Stimulated activated effector memory CD8-positive, alpha-beta T cell treated with anti-CD3 and anti-CD28 coated beads, Interleukin-12 subunit alpha, Interleukin-12 subunit beta, amount 100 ng/mL, for 72 hours (primary cell): ENCODE measurements around the gene RPS6KA4.

Experiments used
- ATAC-seq: fragments of 150-1000 bp; cut with Tn5 transposase; 2 replicates; pipeline ENCODE4 v1.10.0; 2021
- DNase-seq, 2 donors: peaks; one replicate each; pipeline ENCODE4 v3.0.0; 2021 to 2022; ENCODE audit warnings: low spot score in 2 of 2
- H3K27ac Mint-ChIP-seq: one replicate; pipeline ENCODE4 v1.8.0; 2022; ENCODE audit warnings: mild to moderate bottlenecking, mixed read lengths
- H3K36me3 Mint-ChIP-seq: one replicate; pipeline ENCODE4 v1.8.0; 2022; ENCODE audit warnings: mild to moderate bottlenecking, mixed read lengths
- H3K4me1 Mint-ChIP-seq: one replicate; pipeline ENCODE4 v1.8.0; 2022; ENCODE audit warnings: mixed read lengths
- H3K4me3 Mint-ChIP-seq: one replicate; pipeline ENCODE4 v1.8.0; 2022; ENCODE audit warnings: mild to moderate bottlenecking, mixed read lengths
- H3K9me3 Mint-ChIP-seq: one replicate; pipeline ENCODE4 v1.8.0; 2022; ENCODE audit warnings: mixed read lengths

Gene RPS6KA4

DNA sequence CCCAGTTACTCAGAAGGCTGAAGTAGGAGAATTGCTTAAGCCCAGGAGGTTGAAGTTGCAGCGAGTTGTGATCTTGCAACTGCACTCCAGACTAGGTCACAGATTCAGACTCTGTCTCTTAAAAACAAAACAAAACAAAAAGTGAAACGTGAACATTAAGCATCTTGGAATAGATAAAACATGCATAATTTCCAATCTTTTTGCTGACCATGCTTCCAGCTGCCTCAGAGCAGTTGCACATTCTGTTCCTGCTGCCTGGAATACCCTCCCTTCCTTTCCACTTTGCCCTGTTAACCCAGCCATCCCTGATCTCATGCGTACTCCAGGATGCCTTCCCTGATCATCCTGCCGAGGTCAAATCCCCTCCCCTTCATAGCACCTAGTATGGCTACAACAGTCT, 19.7 kb upstream of the RPS6KA4 start:
- H3K27ac Mint-ChIP-seq = peak overlapping the region; percentile 83
- H3K36me3 Mint-ChIP-seq = peaks cover 64% of the 10 kb centered on the region
- H3K9me3 Mint-ChIP-seq = no peaks in the 10 kb centered on the region
- DNase-seq (no peak), ATAC-seq (no peak)
- H3K4me3 Mint-ChIP-seq = peak overlapping the region; percentile 90
- H3K4me1 Mint-ChIP-seq = peaks cover 45% of the 10 kb centered on the region

DNA sequence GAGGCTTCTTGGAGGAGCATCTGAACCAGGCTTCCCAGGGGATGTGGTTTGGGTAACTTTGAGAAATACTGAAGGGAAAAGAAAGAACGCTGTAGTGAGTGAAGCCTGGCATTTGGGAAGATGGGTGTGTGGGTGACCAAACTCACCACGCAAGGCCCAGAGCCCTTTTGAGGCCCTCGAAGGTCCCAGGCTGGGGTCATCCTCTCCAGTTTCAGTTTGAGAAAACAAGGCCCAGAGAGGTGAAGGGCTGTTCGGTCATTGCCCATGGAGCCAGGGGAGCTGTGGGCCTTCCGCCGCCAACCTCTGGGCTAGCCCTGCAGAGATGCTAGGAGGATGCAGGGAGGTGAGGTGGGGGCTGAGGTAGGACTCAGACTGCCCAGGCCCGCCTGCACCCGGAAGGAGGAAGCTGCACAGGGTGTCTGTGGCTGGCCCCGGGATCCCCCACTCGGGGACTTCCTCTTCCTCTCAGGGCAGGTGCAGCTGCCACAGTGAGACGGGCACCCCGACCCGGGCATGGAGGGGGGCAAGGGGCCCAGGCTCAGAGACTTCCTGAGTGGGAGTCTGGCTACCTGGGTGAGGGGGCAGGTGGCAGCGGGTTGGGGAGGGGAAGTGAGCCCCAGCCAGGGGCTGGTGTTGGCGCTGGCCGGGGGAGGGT, 19.1 kb upstream of the RPS6KA4 start, which contains the start of gene CCDC88B:
CCDC88B (plus strand) TSS at position 451 of the 655 bp plus-strand sequence; CDS start at position 514, 63 bp downstream.
- peaks cover 43% of the 10 kb centered on the region for H3K4me1 Mint-ChIP-seq
- peaks cover 68% of the 10 kb centered on the region for H3K36me3 Mint-ChIP-seq
- peak; percentile 86 for ATAC-seq
- peak within 1 kb of the TSS; percentile 83 for H3K27ac Mint-ChIP-seq
- H3K9me3 Mint-ChIP-seq = no peaks in the 10 kb centered on the region
- DNase-seq = peak; percentile 63 to 91
- peak within 1 kb of the TSS; percentile 90 for H3K4me3 Mint-ChIP-seq

DNA sequence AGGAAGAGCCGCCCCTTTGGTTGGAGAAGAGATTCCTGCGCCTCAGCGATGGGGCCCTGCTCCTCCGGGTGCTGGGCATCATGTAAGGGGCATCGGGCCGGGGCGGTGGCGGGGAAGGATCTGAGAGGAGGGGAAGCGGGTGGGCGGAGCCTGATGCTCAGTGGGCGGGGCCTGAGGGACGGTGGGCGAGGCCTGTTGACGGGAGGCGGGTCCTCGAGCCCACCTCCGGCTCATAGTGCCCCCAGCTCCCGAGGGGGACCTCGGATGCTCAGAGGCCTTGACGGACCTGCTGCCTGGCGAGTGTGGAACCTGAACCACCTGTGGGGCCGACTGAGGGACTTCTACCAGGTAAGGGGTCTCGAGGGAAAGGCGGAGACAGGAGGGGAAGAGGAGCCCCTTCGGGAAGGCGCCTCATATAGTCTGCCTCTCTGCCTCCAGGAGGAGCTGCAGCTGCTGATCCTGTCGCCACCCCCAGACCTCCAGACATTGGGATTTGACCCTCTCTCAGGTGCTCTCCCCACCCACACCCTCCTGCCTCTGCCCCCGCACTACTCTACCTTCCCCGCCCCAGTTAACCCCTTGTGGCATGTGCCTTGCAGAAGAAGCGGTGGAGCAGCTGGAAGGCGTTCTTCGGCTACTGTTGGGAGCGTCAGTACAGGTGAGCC, 18.2 kb upstream of the RPS6KA4 start:
- H3K4me3 Mint-ChIP-seq = peak overlapping the region; percentile 90
- H3K27ac Mint-ChIP-seq = peak overlapping the region; percentile 83
- ATAC-seq (peak; percentile 65), DNase-seq (peak; percentile 81 to 95)
- H3K36me3 Mint-ChIP-seq = peaks cover 72% of the 10 kb centered on the region
- H3K9me3 Mint-ChIP-seq = no peaks in the 10 kb centered on the region
- peaks cover 41% of the 10 kb centered on the region for H3K4me1 Mint-ChIP-seq

DNA sequence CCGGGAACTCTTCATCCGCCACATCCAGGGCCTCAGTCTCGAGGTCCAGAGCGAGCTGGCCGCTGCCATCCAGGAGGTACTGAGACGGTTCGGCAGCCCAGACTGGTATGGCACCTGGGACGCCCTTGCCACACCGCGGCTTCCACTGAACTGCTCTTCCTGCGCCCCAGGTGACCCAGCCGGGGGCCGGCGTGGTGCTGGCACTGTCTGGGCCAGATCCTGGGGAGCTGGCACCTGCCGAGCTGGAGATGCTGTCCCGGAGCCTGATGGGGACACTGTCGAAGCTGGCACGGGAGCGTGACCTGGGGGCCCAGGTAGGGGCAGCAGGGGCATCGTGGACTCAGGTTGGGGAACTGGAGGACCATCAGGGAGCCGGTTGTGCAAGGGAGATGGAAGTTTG, 17.5 kb upstream of the RPS6KA4 start:
- H3K9me3 Mint-ChIP-seq = no peaks in the 10 kb centered on the region
- H3K36me3 Mint-ChIP-seq = peaks cover 79% of the 10 kb centered on the region
- H3K4me1 Mint-ChIP-seq = peaks cover 41% of the 10 kb centered on the region
- peak overlapping the region; percentile 90 for H3K4me3 Mint-ChIP-seq
- ATAC-seq = no peak
- peak overlapping the region; percentile 83 for H3K27ac Mint-ChIP-seq
- DNase-seq = no peak

- Mint-ChIP-seq H3K27ac (peak overlapping the region; percentile 83), H3K36me3 (peaks cover 86% of the 10 kb centered on the region), H3K4me1 (peaks cover 44% of the 10 kb centered on the region), H3K9me3 (no peaks in the 10 kb centered on the region), H3K4me3 (peak overlapping the region; percentile 90)
- peak; percentile 80 to 95 for DNase-seq
- ATAC-seq = peak; percentile 78
These were observed 16.8 kb upstream of the RPS6KA4 start for GRCh38 chr11:64341851-64342791.

DNA sequence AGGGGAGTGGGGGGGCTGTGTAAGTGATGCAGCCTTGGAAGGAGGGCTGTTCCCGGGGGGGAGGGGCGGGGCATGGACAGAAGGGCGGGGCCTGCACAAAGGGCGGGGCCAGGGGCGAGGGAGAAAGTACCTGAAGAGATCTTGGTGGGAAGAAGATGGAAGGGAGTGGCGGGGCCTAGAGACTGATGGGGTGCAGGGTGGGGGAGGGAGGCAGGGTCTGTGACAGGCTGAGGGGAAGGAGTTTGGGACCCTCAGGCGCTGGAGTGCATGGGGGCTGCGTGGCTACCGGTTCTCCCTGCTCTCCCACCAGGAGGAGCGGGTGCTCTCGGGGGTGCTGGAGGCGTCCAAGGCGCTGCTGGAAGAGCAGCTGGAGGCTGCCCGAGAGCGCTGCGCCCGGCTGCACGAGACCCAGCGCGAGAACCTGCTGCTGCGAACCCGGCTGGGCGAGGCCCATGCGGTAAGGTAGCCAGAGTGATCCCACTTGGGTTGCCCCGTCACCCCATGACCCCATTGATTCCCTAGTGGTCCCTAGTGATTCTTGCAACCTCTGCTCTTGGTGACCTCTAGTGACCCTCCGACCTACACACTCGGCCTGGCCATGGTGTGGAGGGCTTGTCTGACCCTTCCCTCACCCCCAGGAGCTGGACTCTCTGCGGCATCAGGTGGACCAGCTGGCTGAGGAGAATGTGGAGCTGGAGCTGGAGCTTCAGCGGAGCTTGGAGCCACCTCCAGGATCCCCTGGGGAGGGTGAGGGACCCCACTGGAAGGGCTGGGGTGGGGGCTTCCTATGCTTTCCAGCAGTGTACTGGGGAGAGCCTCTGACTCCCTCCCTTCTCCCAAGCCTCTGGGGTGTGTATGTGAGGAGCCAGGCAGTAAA, 15.9 kb upstream of the RPS6KA4 start:
- H3K4me3 Mint-ChIP-seq = peak overlapping the region; percentile 90
- no peak overlapping the region for H3K27ac Mint-ChIP-seq
- ATAC-seq = no peak
- peaks cover 88% of the 10 kb centered on the region for H3K36me3 Mint-ChIP-seq
- no peak for DNase-seq
- H3K9me3 Mint-ChIP-seq = no peaks in the 10 kb centered on the region
- H3K4me1 Mint-ChIP-seq = peaks cover 46% of the 10 kb centered on the region

- ATAC-seq = no peak
- Mint-ChIP-seq H3K27ac (no peak overlapping the region), H3K36me3 (peaks cover 84% of the 10 kb centered on the region), H3K9me3 (no peaks in the 10 kb centered on the region), H3K4me1 (peaks cover 41% of the 10 kb centered on the region), H3K4me3 (no peak overlapping the region)
- DNase-seq = no peak
These were observed 15.0 kb upstream of the RPS6KA4 start for GRCh38 chr11:64343767-64344559.

DNA sequence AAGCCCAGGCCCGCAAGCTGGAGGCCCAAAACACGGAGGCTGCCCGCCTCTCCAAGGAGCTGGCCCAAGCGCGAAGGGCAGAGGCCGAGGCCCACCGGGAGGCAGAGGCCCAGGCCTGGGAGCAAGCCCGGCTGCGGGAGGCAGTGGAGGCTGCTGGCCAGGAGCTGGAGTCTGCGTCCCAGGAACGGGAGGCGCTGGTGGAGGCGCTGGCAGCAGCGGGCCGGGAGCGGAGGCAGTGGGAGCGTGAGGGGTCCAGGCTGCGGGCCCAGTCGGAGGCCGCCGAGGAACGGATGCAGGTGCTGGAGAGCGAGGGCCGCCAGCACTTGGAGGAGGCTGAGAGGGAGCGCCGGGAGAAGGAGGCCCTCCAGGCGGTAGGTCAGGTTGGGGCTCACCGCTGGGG, 14.2 kb upstream of the RPS6KA4 start:
- ATAC-seq (no peak), DNase-seq (no peak)
- peaks cover 33% of the 10 kb centered on the region for H3K4me1 Mint-ChIP-seq
- no peaks in the 10 kb centered on the region for H3K9me3 Mint-ChIP-seq
- H3K4me3 Mint-ChIP-seq = no peak overlapping the region
- peaks cover 84% of the 10 kb centered on the region for H3K36me3 Mint-ChIP-seq
- H3K27ac Mint-ChIP-seq = peak overlapping the region; percentile 70

DNA sequence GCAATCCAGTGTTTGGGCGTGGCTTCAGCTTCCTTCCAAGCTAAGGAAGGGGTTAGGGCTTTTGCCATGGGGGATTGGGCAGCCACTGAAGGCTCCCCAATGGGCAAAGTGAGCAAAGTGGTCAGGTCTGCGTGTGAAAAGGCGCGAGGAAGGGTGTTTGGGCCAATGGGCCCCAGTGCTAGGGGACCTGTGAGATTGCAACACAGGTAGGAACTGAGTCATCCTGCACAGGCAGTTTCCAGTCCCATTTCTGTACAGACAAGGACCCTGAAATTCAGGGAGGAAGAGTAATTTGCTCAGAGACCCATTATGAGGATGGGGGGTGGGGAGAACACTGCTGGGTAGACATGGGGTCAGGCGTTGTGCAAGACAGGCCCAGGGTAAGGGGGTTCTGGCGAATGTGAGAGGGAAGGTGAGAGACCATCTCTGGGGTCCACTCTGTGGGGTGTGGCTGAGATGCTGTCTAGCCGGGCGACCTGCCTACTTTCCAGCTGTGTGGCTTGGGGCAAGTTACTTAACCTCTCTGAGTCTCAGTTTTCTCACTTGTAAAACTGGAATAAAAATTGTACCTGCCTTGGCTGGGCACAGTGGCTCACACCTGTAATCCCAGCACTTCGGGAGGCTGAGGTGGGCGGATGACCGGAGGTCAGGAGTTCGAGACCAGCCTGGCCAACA, 11.6 kb upstream of the RPS6KA4 start:
- no peaks in the 10 kb centered on the region for H3K9me3 Mint-ChIP-seq
- DNase-seq (no peak), ATAC-seq (no peak)
- H3K36me3 Mint-ChIP-seq = peaks cover 89% of the 10 kb centered on the region
- no peak overlapping the region for H3K4me3 Mint-ChIP-seq
- H3K4me1 Mint-ChIP-seq = peaks cover 14% of the 10 kb centered on the region
- H3K27ac Mint-ChIP-seq = peak overlapping the region; percentile 70

GRCh38 chr11:64348383-64349024, 10.5 kb upstream of the RPS6KA4 start:
- Mint-ChIP-seq H3K36me3 (peaks cover 94% of the 10 kb centered on the region), H3K27ac (peak overlapping the region; percentile 37)
- no peak for DNase-seq

GRCh38 chr11:64349025-64349387, 10.0 kb upstream of the RPS6KA4 start:
- Mint-ChIP-seq H3K27ac (peak overlapping the region; percentile 37), H3K36me3 (peaks cover 89% of the 10 kb centered on the region), H3K9me3 (no peaks in the 10 kb centered on the region), H3K4me3 (no peak overlapping the region), H3K4me1 (peaks cover 14% of the 10 kb centered on the region)
- DNase-seq = no peak
- no peak for ATAC-seq

More at GRCh38 chr11:64348383-64349024, 10.5 kb upstream of the RPS6KA4 start:
- Mint-ChIP-seq H3K4me3 (no peak overlapping the region), H3K9me3 (no peaks in the 10 kb centered on the region), H3K4me1 (peaks cover 14% of the 10 kb centered on the region)
- ATAC-seq = no peak

DNA sequence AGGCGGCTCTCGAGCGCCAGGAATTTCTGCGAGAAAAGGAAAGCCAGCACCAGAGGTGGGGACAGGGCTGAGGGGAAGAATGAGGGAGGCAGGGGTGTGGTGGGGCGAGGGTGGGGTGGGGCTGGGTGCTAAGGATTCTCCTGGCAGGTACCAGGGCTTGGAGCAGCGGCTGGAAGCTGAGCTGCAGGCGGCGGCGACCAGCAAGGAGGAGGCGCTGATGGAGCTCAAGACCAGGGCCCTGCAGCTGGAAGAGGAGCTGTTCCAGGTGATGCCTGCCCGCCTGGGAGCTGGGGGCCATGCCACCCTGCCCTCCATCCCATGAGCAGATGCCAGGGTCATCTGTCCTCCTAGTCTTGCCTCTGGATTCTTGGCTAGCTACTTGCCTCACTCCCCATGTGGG, 9.6 kb upstream of the RPS6KA4 start:
- Mint-ChIP-seq H3K4me1 (peaks cover 14% of the 10 kb centered on the region), H3K27ac (no peak overlapping the region), H3K9me3 (no peaks in the 10 kb centered on the region), H3K4me3 (no peak overlapping the region), H3K36me3 (peaks cover 85% of the 10 kb centered on the region)
- no peak for ATAC-seq
- DNase-seq = no peak

DNA sequence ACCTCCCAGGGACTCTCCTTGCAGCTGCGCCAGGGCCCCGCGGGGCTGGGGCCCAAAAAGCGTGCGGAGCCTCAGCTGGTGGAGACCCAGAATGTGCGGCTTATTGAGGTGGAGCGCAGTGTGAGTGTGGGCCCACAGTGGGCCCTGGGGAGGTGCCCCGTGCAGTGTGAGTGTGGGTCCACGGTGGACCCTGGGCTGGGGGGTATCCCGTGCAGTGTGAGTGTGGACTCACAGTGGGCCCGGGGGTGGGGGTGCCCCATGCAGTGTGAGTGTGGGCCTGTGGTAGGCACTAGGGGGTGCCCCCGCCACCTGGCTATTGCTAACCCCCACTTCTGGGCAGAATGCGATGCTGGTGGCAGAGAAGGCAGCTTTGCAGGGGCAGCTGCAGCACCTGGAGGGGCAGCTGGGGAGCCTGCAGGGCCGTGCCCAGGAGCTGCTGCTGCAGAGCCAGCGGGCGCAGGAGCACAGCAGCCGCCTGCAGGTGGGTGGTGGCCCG, 7.8 kb upstream of the RPS6KA4 start:
- peaks cover 80% of the 10 kb centered on the region for H3K36me3 Mint-ChIP-seq
- ATAC-seq = no peak
- H3K4me3 Mint-ChIP-seq = no peak overlapping the region

More for the DNA sequence above, 7.8 kb upstream of the RPS6KA4 start:
- peak overlapping the region; percentile 54 for H3K27ac Mint-ChIP-seq
- H3K4me1 Mint-ChIP-seq = peaks cover 7% of the 10 kb centered on the region
- H3K9me3 Mint-ChIP-seq = no peaks in the 10 kb centered on the region
- no peak for DNase-seq
